ENCODE measurements around the gene AGK.
A peak's percentile ranks its signal among the peaks of the same experiment; 100 is the strongest.

Gene AGK, protein sequence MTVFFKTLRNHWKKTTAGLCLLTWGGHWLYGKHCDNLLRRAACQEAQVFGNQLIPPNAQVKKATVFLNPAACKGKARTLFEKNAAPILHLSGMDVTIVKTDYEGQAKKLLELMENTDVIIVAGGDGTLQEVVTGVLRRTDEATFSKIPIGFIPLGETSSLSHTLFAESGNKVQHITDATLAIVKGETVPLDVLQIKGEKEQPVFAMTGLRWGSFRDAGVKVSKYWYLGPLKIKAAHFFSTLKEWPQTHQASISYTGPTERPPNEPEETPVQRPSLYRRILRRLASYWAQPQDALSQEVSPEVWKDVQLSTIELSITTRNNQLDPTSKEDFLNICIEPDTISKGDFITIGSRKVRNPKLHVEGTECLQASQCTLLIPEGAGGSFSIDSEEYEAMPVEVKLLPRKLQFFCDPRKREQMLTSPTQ

DNA sequence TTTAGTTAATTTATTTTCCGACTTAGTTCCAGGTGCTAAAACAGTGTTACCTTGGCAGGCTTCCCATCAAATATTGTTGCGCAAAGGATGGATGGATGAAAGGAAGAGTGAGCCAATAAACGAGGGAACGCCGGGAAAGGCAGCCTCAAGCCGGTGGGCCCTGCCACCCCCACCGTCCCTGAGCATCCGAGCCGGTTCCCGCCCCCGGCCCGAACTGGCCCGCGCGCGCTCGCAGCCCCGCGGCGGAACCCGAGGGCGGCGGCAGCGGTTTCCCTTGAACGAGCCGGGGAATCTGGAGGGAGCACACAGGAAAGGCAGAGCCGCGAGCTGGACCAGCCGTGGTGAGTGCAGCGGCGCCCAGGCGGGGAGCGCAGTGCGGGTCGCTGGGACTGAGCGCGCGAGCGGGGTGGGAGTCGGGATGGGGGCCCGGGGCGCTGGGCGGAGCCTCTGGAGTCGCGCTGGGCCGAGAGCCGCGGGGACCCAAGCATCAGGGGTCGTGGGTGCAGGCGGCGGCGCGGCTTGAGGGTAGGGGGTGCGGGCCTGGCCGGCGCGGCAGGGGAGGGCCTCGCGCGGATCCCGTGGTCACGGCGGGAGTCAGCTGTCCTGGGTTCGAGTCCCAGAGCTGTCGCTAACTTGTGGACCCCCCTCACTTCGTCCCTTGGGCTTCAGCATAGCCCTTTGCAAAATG, at the start of gene AGK:
Gene AGK (plus strand): TSS at position 317 of the 688 bp plus-strand sequence. CDS start 4,057 bp downstream, outside the sequence.
- peak; percentile 94 for DNase-seq

DNA sequence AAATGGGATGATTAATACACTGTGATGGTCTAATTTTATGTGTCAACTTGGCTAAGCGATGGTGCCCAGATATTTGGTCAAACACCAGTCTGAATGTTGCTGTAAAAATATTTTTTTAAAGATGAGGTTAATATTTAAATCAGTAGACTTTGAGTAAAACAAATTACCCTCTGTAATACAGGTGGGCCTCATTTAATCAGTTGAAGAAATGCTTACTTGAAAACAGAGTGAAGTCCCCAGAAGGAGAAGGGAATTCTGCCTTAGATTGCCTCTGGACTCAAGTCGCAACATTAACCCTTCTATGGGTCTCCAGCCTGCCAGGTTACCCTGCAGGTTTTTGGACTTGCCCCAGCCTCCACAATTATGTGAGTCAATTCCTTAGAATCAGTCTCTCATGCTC, 49.8 kb upstream of the AGK start:
- no peak for DNase-seq

DNA sequence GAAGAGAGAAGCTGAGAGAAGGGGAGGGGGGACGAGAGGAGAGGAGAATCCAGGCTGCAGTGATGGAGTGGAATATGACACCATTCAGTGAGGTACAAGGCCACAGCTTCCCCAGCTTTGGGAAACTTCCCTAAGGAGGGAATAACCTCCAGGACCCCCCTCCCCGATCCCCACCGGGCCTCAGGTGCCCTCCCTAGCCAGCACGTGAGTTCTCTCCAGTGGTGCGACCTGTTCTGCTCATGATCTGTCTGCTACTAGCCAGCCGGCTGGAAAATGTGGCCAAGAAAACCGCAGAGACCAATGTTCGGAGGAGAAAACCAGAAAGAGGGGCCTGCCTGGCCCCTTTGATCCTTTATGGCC, 39.9 kb upstream of the AGK start:
- DNase-seq = peak; percentile 70

DNA sequence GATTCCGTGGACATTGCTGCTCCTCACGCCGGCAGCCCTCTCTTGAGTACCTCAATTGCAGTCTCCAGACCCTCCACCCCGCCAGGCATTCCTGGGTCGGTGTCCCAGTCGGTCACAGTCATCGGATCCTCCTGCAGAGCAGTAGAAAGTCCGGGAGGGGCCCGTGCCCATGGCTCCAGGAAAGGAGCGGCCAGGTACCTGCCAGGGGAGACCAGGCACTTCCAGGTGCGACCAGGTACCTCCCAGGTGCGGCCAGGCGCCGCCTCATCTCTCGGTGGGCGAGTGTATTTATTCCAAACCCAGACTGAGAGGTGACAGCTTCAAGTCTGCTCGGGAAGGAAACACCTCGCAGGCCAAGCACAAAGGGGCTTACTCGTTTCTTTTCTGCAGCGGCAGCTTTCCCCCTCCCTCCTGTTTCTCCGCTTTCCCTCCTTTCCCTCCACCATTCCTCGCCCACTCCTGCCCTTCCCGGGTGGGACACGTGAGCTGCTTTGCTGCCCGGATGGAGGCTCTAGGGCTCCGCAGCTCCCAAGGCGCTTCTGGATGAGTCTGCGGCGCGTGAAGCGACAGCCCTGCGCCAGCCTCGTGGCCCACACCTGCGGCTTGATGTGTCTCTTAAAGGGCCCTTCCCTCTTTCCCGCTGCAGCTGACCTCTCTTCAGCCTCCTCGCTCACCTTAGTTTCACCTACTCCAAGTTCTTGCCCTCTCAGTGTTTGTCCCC, 39.4 kb upstream of the AGK start:
- DNase-seq = peak; percentile 82

DNA sequence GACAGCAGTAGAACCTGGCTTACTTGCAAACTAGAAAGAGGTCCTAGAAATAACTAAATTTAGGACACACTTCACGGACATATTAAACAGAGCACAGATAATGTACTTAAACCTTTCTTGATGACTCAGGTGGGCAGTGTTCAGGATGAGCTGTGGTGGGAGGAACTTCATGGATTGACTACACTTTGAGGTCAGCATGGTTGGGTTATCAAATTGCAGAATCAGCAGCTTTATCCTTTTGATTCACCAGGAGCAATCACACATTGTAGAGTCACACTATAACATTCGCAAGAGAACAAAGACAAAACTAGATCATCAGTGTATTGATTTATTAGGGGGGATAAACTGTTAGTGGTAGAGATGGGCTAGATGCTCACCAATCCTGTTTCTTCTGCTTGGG, 38.6 kb upstream of the AGK start:
- DNase-seq = no peak

DNA sequence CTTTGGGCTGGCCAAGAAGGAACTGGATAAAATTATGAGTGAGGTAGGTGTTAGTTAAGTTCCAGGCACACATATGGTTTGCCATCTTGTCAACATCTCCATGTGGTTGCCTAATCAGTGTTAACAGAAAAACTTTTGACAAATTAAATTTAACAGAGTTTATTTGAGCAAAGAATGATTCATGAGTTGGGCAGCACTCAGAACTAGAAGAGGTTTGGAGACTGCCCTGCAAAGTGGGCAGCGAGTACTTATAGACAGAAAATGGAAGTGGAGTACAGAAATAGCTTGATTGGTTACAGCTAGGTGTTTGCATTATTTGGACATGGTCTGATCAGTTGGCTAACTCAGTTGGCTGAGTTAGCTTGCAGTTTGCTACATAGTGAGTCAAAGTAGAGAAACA, 37.5 kb upstream of the AGK start:
- DNase-seq = no peak

DNA sequence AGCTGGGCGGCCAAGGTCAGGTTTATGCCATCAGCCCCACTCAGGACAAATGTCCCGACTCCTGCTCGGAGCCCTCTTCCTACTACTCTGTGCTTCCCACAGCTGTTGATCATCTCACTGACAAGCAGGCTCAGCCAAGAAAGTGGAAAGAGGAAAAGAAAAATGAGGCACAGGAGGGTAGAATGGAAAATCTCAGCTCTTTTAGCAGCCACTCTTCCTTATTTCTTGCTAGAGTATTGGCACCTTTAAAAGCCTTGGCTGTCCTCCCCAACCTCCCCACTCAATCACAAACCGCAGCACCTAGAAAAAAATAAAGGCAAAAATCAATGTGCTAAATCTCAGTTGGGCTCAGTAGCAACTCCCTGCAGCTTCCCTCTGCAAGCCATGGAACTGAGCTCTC, 35.3 kb upstream of the AGK start:
- DNase-seq = no peak

DNA sequence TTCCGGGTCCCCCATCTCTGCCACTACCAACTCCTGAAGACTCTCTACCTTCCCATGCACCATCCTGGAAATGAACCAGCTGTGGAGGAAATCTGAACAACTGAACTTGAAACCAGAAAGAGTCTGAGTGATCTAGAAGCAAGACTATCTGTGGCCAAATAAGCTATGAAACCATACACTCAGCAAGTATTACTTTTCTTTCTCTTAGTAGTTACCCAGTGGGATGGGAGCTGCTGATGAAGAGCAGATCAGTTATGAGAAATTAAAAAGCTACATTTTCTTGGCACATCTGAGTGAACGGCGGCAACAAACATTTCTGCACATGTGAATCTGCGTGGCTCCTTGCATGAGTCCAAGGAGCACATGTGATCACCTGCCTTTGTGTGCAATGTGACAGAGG, 31.6 kb upstream of the AGK start:
- DNase-seq = no peak

DNA sequence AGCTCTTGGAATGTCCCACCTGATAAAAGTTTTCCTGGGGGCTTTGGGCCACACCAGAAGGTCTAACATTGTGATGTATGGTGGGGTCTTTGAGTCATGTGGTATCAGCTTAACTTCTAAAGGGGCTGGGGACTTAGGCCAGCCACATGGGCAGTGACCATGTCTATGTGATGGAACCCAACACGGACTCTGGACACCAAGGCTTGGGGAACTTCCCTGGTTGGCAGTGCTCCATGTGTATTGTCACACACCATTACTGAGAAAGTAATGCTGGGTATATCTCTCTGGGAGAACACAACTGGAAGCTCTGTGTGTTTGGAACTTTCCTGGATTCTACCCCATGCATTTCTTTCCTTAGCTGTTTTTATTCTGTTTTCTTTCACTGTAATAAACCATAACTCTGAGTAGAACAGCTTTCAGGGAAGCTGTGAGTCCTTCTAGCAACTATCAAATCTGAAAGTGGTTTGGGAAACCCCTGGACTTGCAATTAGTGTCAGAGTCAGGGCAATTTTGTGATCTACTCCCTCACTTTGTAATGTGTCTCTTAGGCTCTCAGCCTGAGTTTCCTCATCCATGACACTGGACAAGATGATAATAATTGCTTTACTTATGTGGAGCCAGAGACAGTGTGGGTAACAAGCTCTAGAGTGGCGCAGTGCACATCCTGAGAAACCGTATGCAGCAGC, 28.4 kb upstream of the AGK start:
- no peak for DNase-seq

DNA sequence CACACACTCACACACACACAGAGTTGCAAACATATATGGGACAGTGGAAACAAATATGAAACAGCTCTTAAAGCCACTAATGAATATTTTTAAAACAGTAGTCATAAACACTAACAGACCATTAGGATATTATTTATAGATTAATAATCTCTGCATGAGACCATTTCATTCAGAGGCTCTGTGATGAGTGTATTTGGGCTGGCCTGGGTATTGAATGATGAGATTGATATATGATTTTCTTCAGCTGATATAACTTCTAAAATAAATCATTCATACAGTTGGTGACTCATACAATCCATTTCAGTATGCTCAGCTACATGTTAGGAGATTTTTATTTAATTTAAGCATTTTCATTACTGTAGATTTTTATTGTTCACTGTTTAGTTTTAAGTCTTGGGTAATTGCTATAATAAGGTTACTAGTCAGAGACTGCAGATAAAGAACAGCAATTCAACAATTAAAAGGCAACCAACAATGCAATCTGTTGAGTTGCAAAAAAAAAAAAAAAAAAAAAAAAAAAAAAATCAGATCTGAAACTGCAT, 25.2 kb upstream of the AGK start:
- DNase-seq = no peak

DNA sequence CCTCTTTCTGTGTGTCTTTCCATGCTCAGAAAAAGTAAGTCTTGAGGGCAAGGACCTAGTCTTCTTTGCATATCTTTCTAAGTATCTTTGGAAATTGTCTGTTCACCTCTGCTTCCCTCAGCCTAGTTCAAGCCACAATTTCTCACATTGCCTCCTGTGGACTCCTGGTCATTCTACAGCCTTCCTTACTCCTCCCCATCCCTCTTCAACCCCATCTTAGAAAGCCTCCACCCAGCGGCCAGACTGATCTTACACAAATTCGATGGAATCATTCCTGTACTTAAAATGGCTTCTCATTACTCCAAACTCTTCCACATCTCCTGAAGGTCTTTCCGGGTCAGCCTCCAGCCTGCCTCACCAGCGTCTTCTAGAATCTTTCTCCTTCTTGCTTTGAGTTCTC, 24.1 kb upstream of the AGK start:
- DNase-seq = no peak

DNA sequence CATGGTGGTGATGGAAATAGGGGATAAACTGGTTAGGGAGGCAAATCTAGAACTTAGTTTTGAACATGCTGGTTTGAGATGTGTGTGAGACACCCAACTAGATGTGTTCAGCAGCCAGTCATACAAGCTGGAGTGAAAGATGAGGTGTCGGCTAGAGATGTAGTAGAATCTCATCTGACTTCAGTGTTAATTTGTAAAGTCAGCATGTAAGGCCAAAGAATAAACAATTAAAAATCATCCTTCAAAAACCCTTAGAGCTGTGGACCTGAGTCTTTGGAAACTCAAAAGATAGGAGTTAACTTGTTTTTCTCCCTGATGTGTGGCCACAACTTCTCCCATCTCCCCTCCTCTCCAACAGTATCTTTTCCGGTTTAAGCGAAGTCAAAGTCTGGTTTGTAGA, 22.8 kb upstream of the AGK start:
- no peak for DNase-seq

DNA sequence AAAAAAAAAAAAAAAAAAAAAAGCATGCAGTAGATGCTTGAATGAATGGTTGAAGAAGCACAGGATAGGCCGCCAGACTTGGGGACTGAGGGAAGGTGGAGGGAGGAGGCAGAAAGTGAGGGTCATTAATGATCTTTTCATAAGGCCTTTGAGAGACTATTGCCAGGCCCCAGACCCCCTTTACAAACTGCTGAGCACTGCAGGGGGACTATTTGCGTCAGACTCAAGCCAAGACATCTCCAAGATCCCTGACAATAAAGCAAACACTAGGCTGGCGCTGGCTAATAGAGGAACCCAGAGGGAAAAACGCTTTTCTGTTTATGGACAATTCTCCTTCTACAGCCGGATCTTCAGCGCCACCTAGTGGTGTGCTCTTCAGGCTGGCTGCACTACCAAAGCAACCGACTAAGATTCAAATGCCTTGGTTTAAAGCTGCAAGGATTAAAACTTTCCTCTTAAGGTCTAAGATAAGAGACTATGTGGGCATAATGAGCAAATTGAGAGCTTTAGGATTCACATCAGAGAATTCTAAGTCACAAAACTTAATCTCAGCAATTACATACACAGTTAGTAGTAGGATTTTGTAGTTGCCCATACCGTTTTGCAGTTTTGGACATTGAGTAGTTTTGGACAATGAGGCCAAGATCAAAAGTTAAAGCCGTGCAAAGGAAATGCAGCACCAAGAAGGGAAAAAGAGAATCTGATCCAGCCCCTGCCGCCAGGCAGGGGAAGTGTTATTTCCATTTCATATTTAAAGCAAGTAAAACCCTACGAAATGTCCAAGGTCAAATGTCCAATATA, 17.9 kb upstream of the AGK start:
- DNase-seq = peak; percentile 89

DNA sequence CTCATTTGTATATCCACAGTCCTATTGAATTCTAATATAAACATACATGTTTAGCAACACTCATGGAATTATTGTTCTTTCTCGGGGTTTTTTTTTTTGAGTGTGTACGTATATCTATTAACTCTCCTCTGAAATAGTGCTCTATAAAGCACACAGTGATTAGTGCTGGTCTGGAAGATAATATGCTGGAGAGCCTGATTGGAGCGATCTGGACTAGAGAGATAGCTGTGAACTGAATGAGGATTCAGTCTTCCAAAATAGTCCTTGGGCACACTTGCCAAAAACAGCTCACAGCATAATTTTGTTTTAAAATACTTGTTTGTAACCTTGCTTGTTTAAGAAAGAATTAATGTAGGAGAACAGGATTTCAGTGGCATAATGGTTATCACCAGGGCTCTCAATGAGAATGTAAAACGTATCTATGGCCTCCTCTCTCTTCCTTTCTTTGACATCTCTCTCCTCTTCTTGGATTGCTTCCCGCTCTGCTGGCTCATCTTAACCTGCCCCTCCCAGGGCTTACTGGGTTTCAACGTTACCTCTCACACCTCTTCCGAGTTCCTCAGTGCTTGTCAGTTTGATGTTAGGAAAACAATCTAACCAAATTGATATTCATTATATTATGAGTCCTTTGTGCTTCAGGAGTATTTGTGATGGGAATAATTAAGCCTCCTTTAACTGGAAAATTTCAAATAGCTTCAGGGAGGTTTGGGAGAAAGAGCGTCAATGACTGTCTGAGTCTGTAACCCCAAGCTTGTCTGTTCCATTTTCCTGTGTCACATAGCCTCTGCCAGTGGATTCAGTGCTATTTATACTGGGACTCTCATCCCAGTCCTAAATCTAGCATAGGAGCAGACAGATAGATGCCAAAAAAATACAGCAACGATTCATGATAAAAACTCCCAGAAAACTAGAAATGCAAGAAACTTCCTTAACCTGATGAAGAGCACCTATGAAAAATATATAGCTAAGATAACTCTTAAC, 16.2 kb upstream of the AGK start:
- DNase-seq = peak; percentile 22

DNA sequence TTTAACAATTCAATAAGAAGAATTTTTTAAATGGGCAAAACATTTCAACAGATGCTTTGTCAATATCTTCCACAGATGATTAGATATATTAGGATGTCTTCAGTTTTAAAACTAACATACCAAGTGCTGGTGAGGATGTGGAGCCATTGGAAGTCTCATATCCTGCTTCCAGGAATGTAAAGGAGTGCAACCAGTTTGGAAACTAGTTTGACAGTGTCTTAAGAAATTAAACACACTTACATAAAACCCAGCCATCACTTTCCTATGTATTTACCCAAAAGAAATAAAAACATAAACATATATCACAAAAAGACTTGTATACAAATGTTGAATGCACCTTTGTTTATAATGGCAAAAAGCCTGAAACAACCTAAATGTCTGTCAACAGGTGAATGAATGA, 13.3 kb upstream of the AGK start:
- DNase-seq = no peak

DNA sequence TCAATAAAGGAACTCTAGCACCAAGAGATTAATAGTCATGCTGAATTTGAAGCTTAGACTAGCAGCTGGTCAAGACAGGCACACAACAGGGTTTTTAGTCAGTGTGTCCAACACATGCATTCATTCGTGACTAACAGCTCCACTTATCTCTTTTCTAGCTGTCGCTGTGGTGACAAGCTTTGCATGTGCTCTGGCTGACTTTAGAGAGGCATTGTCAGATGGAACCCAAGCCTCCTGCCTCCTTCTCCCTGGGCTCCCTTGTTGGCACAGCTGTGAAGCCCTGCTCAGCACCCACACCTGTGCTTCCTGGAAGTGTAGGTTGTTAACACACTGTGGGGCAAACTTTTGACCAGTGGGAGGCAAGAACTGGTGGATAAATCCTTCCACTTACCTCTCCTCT, 9.8 kb upstream of the AGK start:
- DNase-seq = peak; percentile 27

DNA sequence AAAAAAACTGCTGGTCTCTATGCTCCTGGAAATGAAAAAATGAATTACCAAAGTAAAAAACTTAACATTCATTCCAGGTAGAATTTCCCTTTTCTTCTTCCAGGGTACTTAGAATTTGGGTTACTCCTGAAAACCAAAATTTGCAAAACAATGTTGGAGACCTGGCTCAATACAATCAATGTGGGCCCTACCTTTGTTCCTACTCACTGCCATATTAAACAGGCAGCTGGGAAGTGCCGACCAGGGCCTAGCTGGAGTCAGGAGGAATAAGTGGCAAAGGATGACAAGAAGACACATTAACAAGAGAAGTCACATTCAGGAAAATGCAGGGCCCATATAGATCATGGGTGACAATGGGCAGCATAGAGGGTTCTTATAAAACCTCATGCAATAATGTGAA, 6.4 kb upstream of the AGK start:
- no peak for DNase-seq

DNA sequence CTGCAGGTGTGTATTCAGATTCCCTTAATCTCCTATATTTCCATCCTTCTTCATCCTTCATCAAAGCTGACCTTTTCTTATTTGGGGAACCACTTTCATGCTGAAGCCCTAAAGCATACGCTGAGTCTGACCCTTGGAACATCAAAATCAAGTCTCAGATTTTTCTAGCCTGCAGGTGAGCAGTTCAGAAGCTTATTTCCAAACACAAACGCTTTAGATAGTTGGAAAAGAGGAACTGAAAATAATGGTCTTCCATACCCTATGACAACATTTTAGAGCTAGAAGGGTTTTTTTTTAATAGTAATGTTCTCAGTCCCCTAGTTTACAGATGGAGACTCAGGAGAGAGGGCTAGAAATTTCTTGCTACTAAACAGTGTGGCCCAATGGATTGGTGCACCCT, 1.6 kb upstream of the AGK start:
- DNase-seq = no peak

DNA sequence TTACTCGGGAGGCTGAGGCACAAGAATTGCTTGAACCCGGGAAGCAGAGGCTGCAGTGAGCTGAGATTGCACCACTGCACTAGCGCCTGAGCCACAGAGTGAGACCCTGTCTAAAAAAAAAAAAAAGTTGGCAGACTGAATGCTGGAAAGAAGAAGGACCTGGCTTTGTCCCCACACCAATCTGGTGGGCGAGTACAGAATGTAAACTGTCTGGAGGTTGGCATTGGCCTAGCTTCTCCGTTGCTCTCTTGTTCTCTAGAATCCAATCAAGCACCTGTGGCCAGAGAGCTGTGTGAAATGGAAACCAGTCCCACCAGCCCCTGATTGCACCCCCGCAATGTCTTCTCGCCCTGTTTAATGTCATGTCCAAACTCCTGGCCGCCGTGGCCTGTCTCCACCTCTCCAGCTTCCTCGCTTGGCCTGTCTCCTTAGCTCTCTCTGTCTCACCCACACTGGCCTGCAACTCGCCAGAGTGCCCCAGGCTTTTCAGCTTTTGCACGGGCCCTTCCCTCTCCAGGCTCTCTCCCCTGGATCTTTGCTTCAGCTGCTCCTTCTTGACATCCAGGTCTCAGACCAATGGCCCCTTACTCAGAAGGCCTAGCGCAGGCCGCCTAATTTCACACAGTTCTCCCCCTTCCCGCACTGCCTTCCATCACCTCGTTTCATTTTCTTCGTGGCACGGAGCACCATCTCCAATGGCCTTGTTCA, 670 bp upstream of the AGK start:
- peak; percentile 56 for DNase-seq

DNA sequence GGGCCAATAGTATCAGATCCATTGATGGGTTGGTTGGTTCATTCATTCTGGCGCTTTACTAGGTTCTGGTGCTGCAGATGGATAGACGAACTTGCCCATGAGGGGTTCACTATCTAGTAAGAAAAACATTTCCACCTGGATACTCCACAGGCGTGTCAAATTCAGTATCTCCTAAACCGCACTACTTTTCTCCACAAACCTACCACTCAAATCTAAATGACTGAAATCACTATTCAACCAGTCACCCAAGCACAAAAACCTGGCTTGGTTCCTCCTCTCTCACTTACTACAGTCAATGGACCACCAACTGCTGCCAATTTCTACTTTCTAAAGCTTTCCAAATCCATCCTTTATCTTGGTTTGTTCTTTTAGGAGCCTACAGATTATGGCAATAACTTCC, 572 bp downstream of the AGK start:
- peak; percentile 37 for DNase-seq
